Small intestine (tissue), 7 donors: ENCODE results near the gene CCDC174. TPM values are rescaled to one million over a fixed set of nuclear protein-coding genes. Genes with fewer than 3 reads are reported as not detected.

ENCODE experiments used
- DNase-seq, 2 donors: peaks; one replicate each; pipeline versions ENCODE4 v3.0.0 to v3.0.0-alpha.2; 2013
- FAIRE-seq: peaks from 2 replicates; lab custom pipeline; 2012; peaks lifted over from hg19 to GRCh38; lab: Jason Lieb, UNC
- H3K27ac ChIP-seq, 3 donors: one replicate each; pipeline ENCODE4 v1.5.1; 2013; ENCODE audit warnings: low read length in 2 of 3, mild to moderate bottlenecking in 2 of 3, control low read depth in 1 of 3, inconsistent platforms in 1 of 3, low read depth in 1 of 3, moderate library complexity in 1 of 3
- H3K27me3 ChIP-seq, 3 donors: one replicate each; pipeline ENCODE4 v1.6.1; 2013; ENCODE audit warnings: low read length in 3 of 3, inconsistent platforms in 1 of 3; ENCODE audit not compliant: control insufficient read depth in 3 of 3, insufficient read depth in 3 of 3
- H3K36me3 ChIP-seq, 3 donors: one replicate each; pipeline ENCODE4 v1.6.1; 2013; ENCODE audit warnings: low read length in 3 of 3, inconsistent platforms in 1 of 3, low read depth in 1 of 3, mild to moderate bottlenecking in 1 of 3, moderate library complexity in 1 of 3; ENCODE audit not compliant: control insufficient read depth in 3 of 3, insufficient read depth in 2 of 3
- H3K4me1 ChIP-seq, 3 donors: one replicate each; pipeline ENCODE4 v1.6.1; 2013; ENCODE audit warnings: low read length in 2 of 3, inconsistent platforms in 1 of 3, low read depth in 1 of 3, mild to moderate bottlenecking in 1 of 3, moderate library complexity in 1 of 3; ENCODE audit not compliant: control insufficient read depth in 3 of 3, insufficient read depth in 2 of 3
- H3K4me3 ChIP-seq, 3 donors: one replicate each; pipeline ENCODE4 v1.5.1; 2013; ENCODE audit warnings: low read length in 3 of 3, control low read depth in 1 of 3, inconsistent platforms in 1 of 3, low read depth in 1 of 3, mild to moderate bottlenecking in 1 of 3, moderate library complexity in 1 of 3
- H3K9me3 ChIP-seq, 2 donors: one replicate each; pipeline ENCODE4 v1.6.1; 2013; ENCODE audit warnings: low read depth in 1 of 2, low read length in 1 of 2; ENCODE audit not compliant: control insufficient read depth in 2 of 2, insufficient read depth in 1 of 2
- whole genome bisulfite sequencing, 3 donors: extraction: QIAGEN DNeasy Blood & Tissue Kit; methylation state at CpG; one replicate each; pipeline ENCODE4 v1.1.7; 2013; 5-methylcytosine and 5-hydroxymethylcytosine counted together
- polyA plus RNA-seq, 4 donors: library from polyadenylated mRNA; stranded (reverse) in 3 of 4; unstranded in 1 of 4; fragments of 200-250 nt in 3 of 4; fragments of 120-200 nt in 1 of 4; gene quantifications; one replicate each; pipeline versions ENCODE4 v1.2.1 to v1.2.3, GENCODE V29; 2013
- donor health status: healthy with polysubstance abuse.
- donor health status: control.
- donor health status: control.
- donor health status: Bipolar disorder and iron deficiency.
- donor health status: healthy.

The CCDC174 gene
- polyA plus RNA-seq, 4 donors: 15.3 to 24.1 (median 18.8) TPM

GRCh38 chr3:14721126-14721864 lies 69.7 kb downstream of the CCDC174 start:
- H3K4me1 ChIP-seq: no peaks in the 10 kb centered on the region
- FAIRE-seq (no peak), DNase-seq (no peak)
- H3K4me3 ChIP-seq: no peak overlapping the region
- WGBS, 3 donors: 70 to 80% (median 75%) methylated on average over 8 of the region's 8 CpGs
- H3K27ac ChIP-seq: no peak overlapping the region
- no peaks in the 10 kb centered on the region for H3K9me3 ChIP-seq
- no peaks in the 10 kb centered on the region for H3K27me3 ChIP-seq
- no peaks in the 10 kb centered on the region for H3K36me3 ChIP-seq

Other genes starting within 250 kb of the CCDC174 start
- 10 to 100 TPM in 2 of 4 donors, 1 to 10 TPM in 2; 6.9 to 24.1 (median 9.7) TPM for gene SLC6A6, start 249.2 kb upstream of the CCDC174 start, polyA plus RNA-seq
- gene GRIP2, start 111.4 kb upstream of the CCDC174 start, polyA plus RNA-seq: 1 to 10 TPM in 1 of 4 donors, under 1 TPM in 2, not detected in 1; 0.27 to 1.4 (median 0.34) TPM
- under 1 TPM in 2 of 4 donors, not detected in 2; 0.01 to 0.07 TPM for gene C3orf20, start 23.4 kb downstream of the CCDC174 start, polyA plus RNA-seq
- gene FGD5, start 167.2 kb downstream of the CCDC174 start, polyA plus RNA-seq: 10 to 100 TPM in 1 of 4 donors, 1 to 10 TPM in 3; 3.1 to 16.1 (median 5.5) TPM